GM10266 (cell line): ENCODE measurements around the gene STAP2.

ENCODE experiments used
- DNase-seq: peaks from one replicate; pipeline ENCODE4 v3.0.0; 2012; ENCODE audit errors: extremely low spot score
- TF ChIP-seq, protein P1 (sequence below): IDR thresholded peaks from 2 replicates; pipeline ENCODE4 v1.5.1; 2012; ENCODE audit warnings: mild to moderate bottlenecking, low read depth; ENCODE audit not compliant: control insufficient read depth, insufficient read depth; ENCODE audit errors: missing control alignments

The STAP2 gene

DNA sequence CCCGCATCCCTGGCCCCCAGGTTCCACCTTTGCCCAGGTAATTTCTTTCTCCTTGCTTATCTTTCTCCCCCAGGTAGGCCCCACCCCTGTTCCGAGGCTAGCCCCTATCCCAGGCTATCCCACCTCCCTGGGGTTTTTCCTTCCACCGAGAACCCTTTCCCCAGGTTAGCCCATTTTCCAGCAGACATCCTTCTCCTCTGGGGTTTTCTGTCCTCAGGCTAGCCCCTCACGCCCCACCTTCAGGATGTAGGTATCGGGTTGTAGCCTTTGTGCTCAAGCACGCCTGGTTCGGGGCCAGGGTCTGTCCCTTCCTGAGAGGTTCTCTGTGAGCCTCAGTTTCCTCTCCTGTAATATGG lies 33.4 kb downstream of the STAP2 start:
- TF ChIP-seq, protein P1, sequence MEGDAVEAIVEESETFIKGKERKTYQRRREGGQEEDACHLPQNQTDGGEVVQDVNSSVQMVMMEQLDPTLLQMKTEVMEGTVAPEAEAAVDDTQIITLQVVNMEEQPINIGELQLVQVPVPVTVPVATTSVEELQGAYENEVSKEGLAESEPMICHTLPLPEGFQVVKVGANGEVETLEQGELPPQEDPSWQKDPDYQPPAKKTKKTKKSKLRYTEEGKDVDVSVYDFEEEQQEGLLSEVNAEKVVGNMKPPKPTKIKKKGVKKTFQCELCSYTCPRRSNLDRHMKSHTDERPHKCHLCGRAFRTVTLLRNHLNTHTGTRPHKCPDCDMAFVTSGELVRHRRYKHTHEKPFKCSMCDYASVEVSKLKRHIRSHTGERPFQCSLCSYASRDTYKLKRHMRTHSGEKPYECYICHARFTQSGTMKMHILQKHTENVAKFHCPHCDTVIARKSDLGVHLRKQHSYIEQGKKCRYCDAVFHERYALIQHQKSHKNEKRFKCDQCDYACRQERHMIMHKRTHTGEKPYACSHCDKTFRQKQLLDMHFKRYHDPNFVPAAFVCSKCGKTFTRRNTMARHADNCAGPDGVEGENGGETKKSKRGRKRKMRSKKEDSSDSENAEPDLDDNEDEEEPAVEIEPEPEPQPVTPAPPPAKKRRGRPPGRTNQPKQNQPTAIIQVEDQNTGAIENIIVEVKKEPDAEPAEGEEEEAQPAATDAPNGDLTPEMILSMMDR, result no peak
- no peak for DNase-seq

GRCh38 chr19:4304538-4305256 lies 33.9 kb downstream of the STAP2 start, which contains the start of gene FSD1:
Gene FSD1 (plus strand): TSS chr19:4304598. CDS start chr19:4304747, 149 bp downstream.
- TF ChIP-seq, protein P1, result no peak
- DNase-seq, result peak; percentile 97

DNA sequence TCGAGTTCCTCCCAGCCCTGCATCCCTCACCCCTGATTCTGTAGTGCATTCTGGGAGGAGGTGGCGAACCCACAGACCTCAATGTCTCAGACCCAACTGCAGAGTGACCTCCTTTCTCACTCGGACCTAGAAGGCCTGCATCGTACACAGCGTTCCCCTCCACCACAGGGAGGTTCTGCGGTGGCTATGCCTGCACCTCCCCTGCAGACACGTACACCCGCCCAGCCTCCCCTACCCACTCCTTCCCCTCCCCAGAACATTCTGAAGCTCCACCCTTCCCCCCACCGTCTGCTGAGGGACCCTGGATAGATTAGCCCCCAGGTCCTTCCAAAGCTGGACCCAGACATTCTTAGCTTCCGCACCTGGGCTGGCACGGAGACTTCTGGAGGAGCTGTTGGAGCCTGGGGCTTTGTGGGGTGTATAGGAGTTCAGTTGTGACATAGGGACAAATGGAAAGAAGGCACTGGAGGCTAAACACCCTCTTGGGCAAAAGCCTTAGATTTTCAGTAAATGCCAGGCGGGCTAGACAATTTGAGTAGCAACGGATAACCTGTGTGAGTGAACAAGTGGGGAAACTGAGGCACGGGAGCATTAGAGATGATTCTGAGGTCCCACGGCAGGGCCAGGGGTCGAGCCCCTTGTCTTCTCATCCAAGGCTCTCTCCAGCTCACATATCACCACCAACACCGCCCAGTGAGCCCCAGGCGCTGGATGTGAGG lies 34.6 kb downstream of the STAP2 start:
- TF ChIP-seq, protein P1, result no peak
- DNase-seq, result no peak

DNA sequence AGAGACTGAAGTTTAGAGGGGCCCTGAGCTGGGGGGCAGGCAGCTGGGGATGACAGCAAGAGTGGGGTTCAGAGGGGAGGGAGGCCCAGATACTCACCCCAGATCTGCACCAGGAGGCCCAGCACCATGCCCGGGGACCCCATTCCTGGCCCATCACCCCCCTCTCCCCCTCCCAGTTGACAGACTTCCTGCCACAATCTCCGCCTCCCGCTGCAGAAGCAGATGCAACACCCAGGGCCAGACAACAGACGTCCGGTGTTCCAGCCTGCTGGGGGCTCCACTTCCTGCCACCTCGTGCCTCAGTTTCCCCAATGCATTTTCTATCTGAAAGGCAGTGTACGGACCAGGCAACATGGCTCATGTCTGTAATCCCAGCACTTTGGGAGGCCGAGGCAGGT lies 36.4 kb downstream of the STAP2 start, which contains the start of gene TMIGD2:
Gene TMIGD2 (minus strand): TSS at position 147 of the 398 bp plus-strand sequence. CDS start 4 bp downstream, at position 143.
- TF ChIP-seq, protein P1, result no peak

GRCh38 chr19:4301590-4302242 lies 36.9 kb downstream of the STAP2 start:
- TF ChIP-seq, protein P1, result no peak
- no peak for DNase-seq

More for the DNA sequence above, 36.4 kb downstream of the STAP2 start, which contains the start of gene TMIGD2:
- DNase-seq, result no peak

- TF ChIP-seq, protein P1, result no peak
- no peak for DNase-seq
Measured at GRCh38 chr19:4300589-4300988, 38.0 kb downstream of the STAP2 start.
